ENCODE results near the gene ISYNA1. TPM values are rescaled to one million over a fixed set of nuclear protein-coding genes. Genes with fewer than 3 reads are reported as not detected.

The ISYNA1 gene
- total RNA-seq, 1 donor from 2014 or later, result 68.5 TPM

DNA sequence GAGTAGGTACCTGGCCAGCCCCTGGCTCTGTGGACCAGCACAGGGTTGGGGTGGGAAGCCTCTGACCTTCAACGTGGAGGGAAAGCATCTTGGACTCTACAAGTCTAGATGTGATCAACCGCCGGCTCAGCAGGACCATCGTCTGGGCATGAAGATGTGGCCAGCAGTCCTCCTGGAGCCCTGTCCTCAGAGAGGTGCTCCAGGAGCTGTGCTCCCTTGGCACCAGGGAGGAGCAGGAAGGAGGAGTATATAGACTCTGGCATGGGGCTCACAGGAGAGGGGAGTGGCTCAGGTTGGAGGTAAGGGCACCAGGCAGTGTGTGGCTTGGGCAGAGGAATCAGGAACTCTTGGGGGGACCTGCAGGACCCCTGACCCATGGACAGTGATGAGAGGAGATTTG lies 18.3 kb upstream of the ISYNA1 start:
- peaks cover 21% of the 10 kb centered on the region for H3K27me3 Mint-ChIP-seq (ENCODE audit: unreplicated experiment)
- H3K27ac Mint-ChIP-seq (ENCODE audit: unreplicated experiment), result no peak overlapping the region
- peaks cover 18% of the 10 kb centered on the region for H3K36me3 Mint-ChIP-seq (ENCODE audit: low read depth, unreplicated experiment)
- no peaks in the 10 kb centered on the region for H3K4me1 Mint-ChIP-seq (ENCODE audit: unreplicated experiment)
- no peak overlapping the region for H3K4me3 Mint-ChIP-seq (ENCODE audit: unreplicated experiment)
- TF ChIP-seq, protein P1, sequence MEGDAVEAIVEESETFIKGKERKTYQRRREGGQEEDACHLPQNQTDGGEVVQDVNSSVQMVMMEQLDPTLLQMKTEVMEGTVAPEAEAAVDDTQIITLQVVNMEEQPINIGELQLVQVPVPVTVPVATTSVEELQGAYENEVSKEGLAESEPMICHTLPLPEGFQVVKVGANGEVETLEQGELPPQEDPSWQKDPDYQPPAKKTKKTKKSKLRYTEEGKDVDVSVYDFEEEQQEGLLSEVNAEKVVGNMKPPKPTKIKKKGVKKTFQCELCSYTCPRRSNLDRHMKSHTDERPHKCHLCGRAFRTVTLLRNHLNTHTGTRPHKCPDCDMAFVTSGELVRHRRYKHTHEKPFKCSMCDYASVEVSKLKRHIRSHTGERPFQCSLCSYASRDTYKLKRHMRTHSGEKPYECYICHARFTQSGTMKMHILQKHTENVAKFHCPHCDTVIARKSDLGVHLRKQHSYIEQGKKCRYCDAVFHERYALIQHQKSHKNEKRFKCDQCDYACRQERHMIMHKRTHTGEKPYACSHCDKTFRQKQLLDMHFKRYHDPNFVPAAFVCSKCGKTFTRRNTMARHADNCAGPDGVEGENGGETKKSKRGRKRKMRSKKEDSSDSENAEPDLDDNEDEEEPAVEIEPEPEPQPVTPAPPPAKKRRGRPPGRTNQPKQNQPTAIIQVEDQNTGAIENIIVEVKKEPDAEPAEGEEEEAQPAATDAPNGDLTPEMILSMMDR (IDR thresholded peaks at IDR 0.05; ENCODE audit: unreplicated experiment), result no peak
- H3K9me3 Mint-ChIP-seq (ENCODE audit: unreplicated experiment), result no peaks in the 10 kb centered on the region
- no peak for DNase-seq (ENCODE audit: low spot score)

DNA sequence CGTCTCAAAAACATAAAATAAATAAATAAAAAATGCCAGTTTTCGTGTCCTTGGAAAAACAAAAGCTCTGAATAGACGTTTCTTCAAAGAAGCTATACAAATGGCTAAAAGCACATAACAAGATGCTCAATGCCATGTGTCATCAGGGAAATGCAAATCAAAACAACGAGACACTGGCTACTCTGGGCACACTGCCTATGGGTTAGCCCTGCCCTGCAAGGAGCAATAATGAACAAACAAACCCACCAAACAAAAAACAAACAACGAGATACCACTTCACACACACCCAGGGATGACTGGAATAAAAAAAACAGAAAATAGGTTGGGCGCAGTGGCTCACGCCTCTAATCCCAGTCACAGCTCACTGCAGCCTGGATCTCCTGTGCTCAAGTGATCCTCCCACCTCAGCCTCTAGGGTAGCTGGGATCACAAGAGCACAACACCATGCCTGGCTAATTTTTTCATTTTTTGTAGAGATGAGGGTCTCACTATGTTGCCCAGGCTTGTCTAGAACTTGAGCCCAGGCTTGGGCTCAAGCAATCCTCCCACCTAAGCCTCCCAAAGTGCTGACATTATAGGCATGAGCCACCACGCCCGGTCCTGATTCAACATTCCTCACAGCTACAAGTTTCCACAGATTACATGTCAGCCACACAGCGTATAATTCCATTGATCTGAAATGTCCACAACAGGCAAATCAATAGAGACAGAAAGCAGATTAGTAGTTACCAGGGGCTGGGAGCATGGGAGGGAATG lies 15.5 kb upstream of the ISYNA1 start:
- TF ChIP-seq, protein P1 (IDR thresholded peaks at IDR 0.05; ENCODE audit: unreplicated experiment), result no peak
- no peak for DNase-seq (ENCODE audit: low spot score)
- Mint-ChIP-seq H3K27me3 (ENCODE audit: unreplicated experiment) (peaks cover 24% of the 10 kb centered on the region), H3K4me3 (ENCODE audit: unreplicated experiment) (no peak overlapping the region), H3K27ac (ENCODE audit: unreplicated experiment) (peak overlapping the region; percentile 23), H3K9me3 (ENCODE audit: unreplicated experiment) (no peaks in the 10 kb centered on the region), H3K36me3 (ENCODE audit: low read depth, unreplicated experiment) (peaks cover 19% of the 10 kb centered on the region), H3K4me1 (ENCODE audit: unreplicated experiment) (no peaks in the 10 kb centered on the region)

DNA sequence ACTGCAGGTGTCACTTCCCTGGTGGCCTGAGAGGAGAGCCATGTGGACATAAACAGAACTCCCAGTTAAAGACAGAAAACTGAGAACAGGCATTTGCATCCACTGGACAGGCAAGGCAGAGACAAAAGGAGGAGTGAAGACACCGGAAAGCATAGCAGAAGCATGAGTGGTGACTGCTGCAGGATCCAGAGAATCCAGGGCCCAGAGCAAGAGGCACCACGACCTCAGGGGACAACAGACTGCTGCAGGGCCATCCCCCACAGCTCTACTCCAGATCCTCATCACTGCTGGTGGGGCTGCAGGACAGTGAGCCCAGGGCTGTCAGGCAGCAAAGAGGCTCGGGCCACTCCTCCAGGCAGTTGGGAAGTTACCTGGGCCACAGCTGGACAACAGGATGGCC lies 14.5 kb upstream of the ISYNA1 start:
- TF ChIP-seq, protein P1 (IDR thresholded peaks at IDR 0.05; ENCODE audit: unreplicated experiment), result no peak
- Mint-ChIP-seq H3K27ac (ENCODE audit: unreplicated experiment) (no peak overlapping the region), H3K27me3 (ENCODE audit: unreplicated experiment) (peaks cover 24% of the 10 kb centered on the region), H3K4me1 (ENCODE audit: unreplicated experiment) (no peaks in the 10 kb centered on the region), H3K36me3 (ENCODE audit: low read depth, unreplicated experiment) (peaks cover 22% of the 10 kb centered on the region), H3K4me3 (ENCODE audit: unreplicated experiment) (no peak overlapping the region), H3K9me3 (ENCODE audit: unreplicated experiment) (no peaks in the 10 kb centered on the region)
- no peak for DNase-seq (ENCODE audit: low spot score)

DNA sequence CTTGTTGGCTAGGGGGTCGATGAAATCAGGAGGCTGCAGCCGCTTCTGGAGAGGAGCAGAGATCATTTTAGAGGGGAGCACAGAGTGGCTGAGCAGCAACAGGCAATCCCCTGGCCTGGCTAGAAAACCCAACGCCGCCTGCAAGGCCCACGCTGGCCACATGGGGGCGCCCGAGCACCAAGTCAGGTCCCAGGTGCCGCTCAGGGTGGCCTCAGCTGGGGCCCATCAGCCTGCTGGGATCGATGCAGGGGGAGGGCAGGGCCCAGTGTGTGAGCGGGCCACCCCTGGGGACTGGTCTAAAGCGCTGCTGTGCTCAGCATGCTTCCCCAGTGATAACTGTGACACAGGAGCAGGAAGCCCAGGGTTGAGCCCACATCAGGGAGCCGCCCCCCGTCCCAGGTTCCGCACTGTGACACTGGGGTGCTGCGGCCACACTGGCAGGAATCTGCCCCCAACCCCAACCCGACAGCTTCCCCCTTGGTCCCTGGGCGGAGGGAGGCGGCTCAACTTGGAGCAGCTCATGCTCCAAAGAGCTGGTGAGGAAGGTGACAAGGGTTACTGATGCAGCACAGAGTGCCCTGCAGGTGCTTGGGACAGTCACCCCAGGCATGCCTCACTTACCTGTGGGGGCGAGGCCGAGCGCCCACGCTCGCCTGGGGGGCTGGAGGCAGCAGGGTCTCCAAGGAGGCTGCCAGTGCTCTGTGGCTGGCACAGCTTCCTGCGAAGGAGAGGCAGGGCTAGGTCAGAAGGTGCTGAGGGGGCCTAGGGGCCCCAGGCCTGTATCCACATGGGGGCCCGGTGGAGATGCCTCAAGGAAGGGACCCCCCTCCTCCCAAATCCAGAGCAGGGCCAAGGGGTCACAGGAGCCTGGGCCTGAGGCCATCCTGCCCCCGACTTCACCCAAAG lies 13.3 kb upstream of the ISYNA1 start:
- Mint-ChIP-seq H3K27me3 (ENCODE audit: unreplicated experiment) (peaks cover 18% of the 10 kb centered on the region), H3K4me1 (ENCODE audit: unreplicated experiment) (no peaks in the 10 kb centered on the region), H3K4me3 (ENCODE audit: unreplicated experiment) (no peak overlapping the region), H3K27ac (ENCODE audit: unreplicated experiment) (no peak overlapping the region), H3K36me3 (ENCODE audit: low read depth, unreplicated experiment) (peaks cover 17% of the 10 kb centered on the region), H3K9me3 (ENCODE audit: unreplicated experiment) (no peaks in the 10 kb centered on the region)
- TF ChIP-seq, protein P1 (IDR thresholded peaks at IDR 0.05; ENCODE audit: unreplicated experiment), result peak; percentile 97
- DNase-seq (ENCODE audit: low spot score), result peak; percentile 96

All from endothelial cell (in vitro differentiated cells).